SK-N-SH (cell line): ENCODE measurements around the gene AMACR. TPM values are rescaled to one million over a fixed set of nuclear protein-coding genes. Genes with fewer than 3 reads are reported as not detected.

Experiments used
- CTCF ChIA-PET: fragments of 300-600, 350-600 bp; formaldehyde crosslinking; extraction: SDS; loops from one replicate; lab custom pipeline; 2021; lab: Yijun Ruan, JAX
- POLR2A ChIA-PET: fragments of 350-600 bp; sonication (Branson Sonifier 250); formaldehyde crosslinking; extraction: SDS; loops from one replicate; lab custom pipeline; 2020; ENCODE audit warnings: antibody characterized with exemption, inconsistent platforms; lab: Yijun Ruan, JAX
- DNase-seq: peaks from one replicate; pipeline ENCODE4 v3.0.0; 2012
- H2AFZ ChIP-seq: fragments of 200-600 bp; sonication (generic); 2 replicates; pipeline ENCODE4 v1.8.1; 2016; ENCODE audit warnings: antibody characterized with exemption, mild to moderate bottlenecking, low read depth
- H3F3A ChIP-seq: fragments of 200-600 bp; sonication (generic); replicated peaks from 2 replicates; pipeline ENCODE3; 2016; ENCODE audit warnings: antibody characterized with exemption, mild to moderate bottlenecking; ENCODE audit not compliant: insufficient read depth
- H3K27ac ChIP-seq, 2 experiments: fragments of 200-500 bp in 1 of 2; fragments of 200-600 bp in 1 of 2; sonication (Bioruptor generic) in 1 of 2; sonication (generic), shearing (Covaris generic) in 1 of 2; 2 replicates each; pipeline versions ENCODE4 v1.5.1 to v1.6.1; 2014 to 2016; ENCODE audit warnings: low read depth in 2 of 2, inconsistent platforms in 1 of 2, low read length in 1 of 2, mild to moderate bottlenecking in 1 of 2, mixed read lengths in 1 of 2
- H3K27me3 ChIP-seq: fragments of 200-600 bp; sonication (generic), shearing (Covaris generic); 2 replicates; pipeline ENCODE4 v1.6.1; 2016; ENCODE audit warnings: mixed run types; ENCODE audit not compliant: insufficient read depth
- H3K36me3 ChIP-seq, 2 experiments: fragments of 200-500 bp in 1 of 2; fragments of 200-600 bp in 1 of 2; sonication (Bioruptor generic) in 1 of 2; sonication (generic) in 1 of 2; replicated peaks in 1 of 2; 2 replicates each; pipeline versions ENCODE3 to v1.5.1; 2014 to 2016; ENCODE audit warnings: low read length in 1 of 2, mild to moderate bottlenecking in 1 of 2; ENCODE audit not compliant: insufficient read depth in 2 of 2, control insufficient read depth in 1 of 2
- H3K4me1 ChIP-seq, 2 experiments: fragments of 200-500 bp in 1 of 2; fragments of 200-600 bp in 1 of 2; sonication (Bioruptor generic) in 1 of 2; sonication (generic), shearing (Covaris generic) in 1 of 2; 2 replicates each; pipeline versions ENCODE4 v1.5.1 to v1.6.1; 2014 to 2016; ENCODE audit warnings: low read depth in 1 of 2, low read length in 1 of 2, mixed run types in 1 of 2; ENCODE audit not compliant: insufficient read depth in 2 of 2, control insufficient read depth in 1 of 2
- H3K4me2 ChIP-seq: fragments of 200-600 bp; sonication (generic), shearing (Covaris generic); 2 replicates; pipeline ENCODE4 v1.6.1; 2017; ENCODE audit warnings: mixed run types
- H3K4me3 ChIP-seq, 2 experiments: fragments of 200-500 bp in 1 of 2; fragments of 200-600 bp in 1 of 2; sonication (Bioruptor generic) in 1 of 2; sonication (generic), shearing (Covaris generic) in 1 of 2; 2 replicates each; pipeline versions ENCODE4 v1.5.1 to v1.8.1; 2014 to 2016; ENCODE audit warnings: low read depth in 2 of 2, inconsistent platforms in 1 of 2, low read length in 1 of 2, mild to moderate bottlenecking in 1 of 2, mixed read lengths in 1 of 2, moderate library complexity in 1 of 2
- H3K79me2 ChIP-seq: fragments of 200-600 bp; sonication (generic); 2 replicates; pipeline ENCODE4 v1.8.1; 2017; ENCODE audit warnings: mild to moderate bottlenecking; ENCODE audit not compliant: insufficient read depth
- H3K9ac ChIP-seq: fragments of 200-600 bp; sonication (generic); 2 replicates; pipeline ENCODE4 v1.6.1; 2017; ENCODE audit warnings: mixed run types
- H3K9me2 ChIP-seq: fragments of 200-600 bp; sonication (generic); 2 replicates; pipeline ENCODE4 v1.6.1; 2017; ENCODE audit warnings: mixed run types
- H3K9me3 ChIP-seq: fragments of 200-600 bp; sonication (generic); 2 replicates; pipeline ENCODE4 v1.6.1; 2017; ENCODE audit warnings: mixed run types, mild to moderate bottlenecking, moderate library complexity
- H4K20me1 ChIP-seq: fragments of 200-600 bp; sonication (generic); 2 replicates; pipeline ENCODE4 v1.6.1; 2017; ENCODE audit warnings: mild to moderate bottlenecking, mixed run types; ENCODE audit not compliant: insufficient read depth
- CHD2 ChIP-seq: fragments of 150-350 bp; IDR thresholded peaks from 2 replicates; pipeline ENCODE4 v1.6.1; 2018; ENCODE audit warnings: low read length; ENCODE audit not compliant: partially characterized antibody
- CTCF ChIP-seq: fragments of 200-600 bp; sonication (generic); IDR thresholded peaks from 2 replicates; pipeline ENCODE4 v1.6.1; 2017; ENCODE audit warnings: antibody characterized with exemption, mild to moderate bottlenecking, moderate library complexity
- FOSL2 ChIP-seq: IDR thresholded peaks from 2 replicates; pipeline ENCODE4 v1.4.0; 2012; ENCODE audit warnings: low read depth, mild to moderate bottlenecking, moderate library complexity, borderline replicate concordance
- FOXJ3 ChIP-seq: sonication (generic); formaldehyde crosslinking; IDR thresholded peaks from 2 replicates; pipeline ENCODE4 v1.5.1; 2020; ENCODE audit warnings: mild to moderate bottlenecking, missing genetic modification reagents
- FOXM1 ChIP-seq: IDR thresholded peaks from 2 replicates; pipeline ENCODE4 v1.4.0; 2012; ENCODE audit warnings: low read depth, mild to moderate bottlenecking
- GABPA ChIP-seq: IDR thresholded peaks from 2 replicates; pipeline ENCODE4 v1.4.0; 2012; ENCODE audit warnings: low read depth, mild to moderate bottlenecking
- MEF2A ChIP-seq: IDR thresholded peaks from 2 replicates; pipeline ENCODE4 v1.4.0; 2012; ENCODE audit warnings: low read depth, borderline replicate concordance
- MXI1 ChIP-seq: IDR thresholded peaks from 2 replicates; pipeline ENCODE4 v1.6.1; 2012; ENCODE audit warnings: mild to moderate bottlenecking, low read depth, low read length, improper control_type of control experiment
- NRF1 ChIP-seq: IDR thresholded peaks from 2 replicates; pipeline ENCODE4 v1.6.1; 2012; ENCODE audit warnings: low read depth, mild to moderate bottlenecking, low read length
- RAD21 ChIP-seq: IDR thresholded peaks from 2 replicates; pipeline ENCODE4 v1.6.1; 2012; ENCODE audit warnings: mild to moderate bottlenecking, low read length
- RCOR1 ChIP-seq: fragments of 150-350 bp; IDR thresholded peaks from 2 replicates; pipeline ENCODE4 v1.6.1; 2017; ENCODE audit warnings: antibody characterized with exemption, low read length
- RFX5 ChIP-seq: IDR thresholded peaks from 2 replicates; pipeline ENCODE4 v1.6.1; 2012; ENCODE audit warnings: mild to moderate bottlenecking, improper control_type of control experiment, low read length
- RXRA ChIP-seq: IDR thresholded peaks from 2 replicates; pipeline ENCODE4 v1.4.0; 2012; ENCODE audit warnings: low read depth, mild to moderate bottlenecking, borderline replicate concordance
- SIN3A ChIP-seq: IDR thresholded peaks from 2 replicates; pipeline ENCODE4 v1.6.1; 2012; ENCODE audit warnings: low read depth, mild to moderate bottlenecking, low read length, moderate library complexity, borderline replicate concordance
- SMC3 ChIP-seq: IDR thresholded peaks from 2 replicates; pipeline ENCODE4 v1.6.1; 2012; ENCODE audit warnings: low read depth, low read length, improper control_type of control experiment
- TAF1 ChIP-seq: IDR thresholded peaks from 2 replicates; pipeline ENCODE4 v1.6.1; 2012; ENCODE audit warnings: low read depth, mild to moderate bottlenecking, low read length, moderate library complexity, borderline replicate concordance
- TCF12 ChIP-seq: IDR thresholded peaks from 2 replicates; pipeline ENCODE4 v1.4.0; 2012
- YY1 ChIP-seq: IDR thresholded peaks from 2 replicates; pipeline ENCODE4 v1.4.0; 2012; ENCODE audit warnings: low read depth, mild to moderate bottlenecking
- WGBS: methylation state at CpG from one replicate; pipeline ENCODE4 v1.1.6; 2017; ENCODE audit warnings: low lambda C conversion rate; 5-methylcytosine and 5-hydroxymethylcytosine counted together
- polyA plus RNA-seq, 3 experiments: library from polyadenylated mRNA; depleted of rRNA; stranded (reverse); fragments of >200 nt; gene quantifications; 2 replicates each; pipeline ENCODE4 v1.2.3, GENCODE V29; 2012
- TF ChIP-seq, protein P1 (sequence below): fragments of 150-350 bp; IDR thresholded peaks from 2 replicates; pipeline ENCODE4 v1.6.1; 2016; ENCODE audit warnings: mild to moderate bottlenecking, low read depth, low read length
- TF ChIP-seq, protein P2 (sequence below): IDR thresholded peaks from 2 replicates; pipeline ENCODE4; 2012

AMACR gene
- polyA plus RNA-seq, 1 of the 3 experiments (the other 2 are of a cell fraction), result 11.8 TPM

DNA sequence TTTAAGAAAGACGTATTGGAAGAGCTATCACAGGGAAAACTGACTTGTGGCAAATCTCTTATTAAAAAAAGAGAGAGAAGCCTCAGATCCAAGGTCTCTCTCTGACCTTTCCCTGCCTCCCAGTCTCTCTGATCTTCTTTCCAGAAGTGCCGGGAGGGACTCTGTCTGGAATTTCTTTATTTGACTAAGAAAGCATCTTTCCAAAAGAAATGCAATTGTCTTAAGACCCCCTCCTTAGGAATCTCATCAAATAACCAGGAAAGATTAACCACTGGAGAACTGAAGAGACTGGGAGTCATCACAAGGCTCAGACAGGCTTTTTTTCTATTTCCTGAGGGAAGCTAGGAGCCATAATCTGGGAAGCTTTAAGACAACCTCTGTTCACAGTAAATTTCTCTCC, 30.5 kb upstream of the AMACR start (continued):
- TF ChIP-seq NRF1, result no peak
- TF ChIP-seq MXI1, result no peak
- TF ChIP-seq RCOR1, result no peak
- TF ChIP-seq, protein P1, sequence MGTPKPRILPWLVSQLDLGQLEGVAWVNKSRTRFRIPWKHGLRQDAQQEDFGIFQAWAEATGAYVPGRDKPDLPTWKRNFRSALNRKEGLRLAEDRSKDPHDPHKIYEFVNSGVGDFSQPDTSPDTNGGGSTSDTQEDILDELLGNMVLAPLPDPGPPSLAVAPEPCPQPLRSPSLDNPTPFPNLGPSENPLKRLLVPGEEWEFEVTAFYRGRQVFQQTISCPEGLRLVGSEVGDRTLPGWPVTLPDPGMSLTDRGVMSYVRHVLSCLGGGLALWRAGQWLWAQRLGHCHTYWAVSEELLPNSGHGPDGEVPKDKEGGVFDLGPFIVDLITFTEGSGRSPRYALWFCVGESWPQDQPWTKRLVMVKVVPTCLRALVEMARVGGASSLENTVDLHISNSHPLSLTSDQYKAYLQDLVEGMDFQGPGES, result no peak
- no peak for TF ChIP-seq RXRA
- no peak for TF ChIP-seq SMC3
- TF ChIP-seq FOXJ3 (CRISPR knock-in tag), result no peak
- TF ChIP-seq CHD2, result no peak
- TF ChIP-seq YY1, result no peak

DNA sequence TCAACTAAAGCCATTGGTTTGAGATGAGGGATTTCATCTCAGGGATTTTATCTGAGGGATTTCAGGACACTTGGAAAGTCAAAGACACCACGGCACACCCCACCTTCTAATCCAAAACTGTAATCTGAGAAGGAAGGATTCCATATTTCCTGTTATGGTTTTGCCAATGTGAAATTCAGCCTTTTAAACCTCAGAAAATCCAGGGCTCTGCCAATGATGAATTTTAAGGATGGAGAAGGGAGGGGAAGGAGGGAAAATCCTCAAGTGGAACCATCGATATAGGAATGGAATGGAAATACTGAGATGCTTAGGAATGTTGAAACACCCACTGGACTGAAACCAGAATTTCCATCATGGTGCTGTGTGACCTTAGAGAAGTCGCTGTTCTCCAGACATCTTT, 29.9 kb upstream of the AMACR start:
- Histone ChIP-seq H3K36me3 (peaks cover 0 to 3% of the 10 kb centered on the region in 2 experiments), H3K4me1 (no peaks in the 10 kb centered on the region), H3K79me2 (no peaks in the 10 kb centered on the region), H3F3A (no peaks in the 10 kb centered on the region), H3K4me2 (no peak overlapping the region), H3K27ac (no peak overlapping the region), H4K20me1 (no peaks in the 10 kb centered on the region), H3K9ac (no peak overlapping the region), H3K9me2 (no peaks in the 10 kb centered on the region), H3K4me3 (no peak overlapping the region), H3K9me3 (no peaks in the 10 kb centered on the region), H2AFZ (no peak overlapping the region), H3K27me3 (no peaks in the 10 kb centered on the region)
- no peak for DNase-seq
- POLR2A ChIA-PET, result no interaction called here
- TF ChIP-seq FOSL2 (no peak), CTCF (no peak), CHD2 (no peak), RFX5 (no peak)
- TF ChIP-seq, protein P2, sequence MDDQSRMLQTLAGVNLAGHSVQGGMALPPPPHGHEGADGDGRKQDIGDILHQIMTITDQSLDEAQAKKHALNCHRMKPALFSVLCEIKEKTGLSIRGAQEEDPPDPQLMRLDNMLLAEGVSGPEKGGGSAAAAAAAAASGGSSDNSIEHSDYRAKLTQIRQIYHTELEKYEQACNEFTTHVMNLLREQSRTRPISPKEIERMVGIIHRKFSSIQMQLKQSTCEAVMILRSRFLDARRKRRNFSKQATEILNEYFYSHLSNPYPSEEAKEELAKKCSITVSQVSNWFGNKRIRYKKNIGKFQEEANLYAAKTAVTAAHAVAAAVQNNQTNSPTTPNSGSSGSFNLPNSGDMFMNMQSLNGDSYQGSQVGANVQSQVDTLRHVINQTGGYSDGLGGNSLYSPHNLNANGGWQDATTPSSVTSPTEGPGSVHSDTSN, result no peak
- WGBS, result 74% methylated on average over 3 of the region's 3 CpGs
- CTCF ChIA-PET, result no interaction called here

DNA sequence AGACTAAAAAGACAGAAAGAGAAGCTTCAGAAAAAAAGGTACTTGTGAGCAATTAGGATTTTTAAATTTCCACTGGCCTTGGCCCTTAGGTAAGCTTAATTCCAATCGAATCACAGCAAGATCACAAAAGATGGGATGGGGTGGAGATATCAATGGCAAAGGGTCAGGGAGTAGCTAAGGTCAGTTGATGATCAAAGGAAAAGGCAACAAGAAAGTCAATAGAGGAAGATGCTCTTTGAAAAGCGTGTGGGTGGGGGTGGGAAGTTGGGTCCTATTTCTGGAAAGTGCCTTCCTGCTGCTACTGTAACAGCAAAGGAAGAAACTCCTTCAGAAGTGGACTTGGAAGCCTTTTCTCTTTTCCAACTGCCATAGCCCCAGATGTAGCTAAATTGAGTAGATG, 27.9 kb upstream of the AMACR start:
- H3K79me2 ChIP-seq, result no peaks in the 10 kb centered on the region
- peaks cover 0 to 3% of the 10 kb centered on the region in 2 experiments for H3K36me3 ChIP-seq
- no peak overlapping the region for H3K27ac ChIP-seq
- H2AFZ ChIP-seq, result no peak overlapping the region
- no peak for TF ChIP-seq MEF2A
- TF ChIP-seq FOXM1, result no peak
- no peak for TF ChIP-seq RAD21
- no peak for TF ChIP-seq TCF12
- no peak for TF ChIP-seq SMC3
- no peak for TF ChIP-seq SIN3A
- no peak for TF ChIP-seq GABPA
- TF ChIP-seq RXRA, result no peak
- TF ChIP-seq, protein P2, result no peak
- no peak for TF ChIP-seq TAF1
- CTCF ChIA-PET, result no interaction called here
- no peaks in the 10 kb centered on the region for H4K20me1 ChIP-seq
- no peaks in the 10 kb centered on the region for H3K27me3 ChIP-seq
- no peaks in the 10 kb centered on the region for H3K4me1 ChIP-seq
- no peak overlapping the region for H3K4me3 ChIP-seq
- no peaks in the 10 kb centered on the region for H3K9me3 ChIP-seq
- no peaks in the 10 kb centered on the region for H3F3A ChIP-seq
- H3K4me2 ChIP-seq, result no peak overlapping the region
- H3K9ac ChIP-seq, result no peak overlapping the region
- POLR2A ChIA-PET, result no interaction called here
- 79% methylated on average over 2 of the region's 2 CpGs for WGBS
- no peak for DNase-seq
- no peaks in the 10 kb centered on the region for H3K9me2 ChIP-seq
